HG03439 (cell line): ENCODE measurements around the gene ABHD10.
A peak's percentile ranks its signal among the peaks of the same experiment; 100 is the strongest.

Source experiments
- ATAC-seq: cut with Tn5 transposase; IDR thresholded peaks from one replicate; pipeline ENCODE4 v1.9.1; 2021; ENCODE audit warnings: mild to moderate bottlenecking, moderate library complexity; ENCODE audit not compliant: unreplicated experiment

The ABHD10 gene

DNA sequence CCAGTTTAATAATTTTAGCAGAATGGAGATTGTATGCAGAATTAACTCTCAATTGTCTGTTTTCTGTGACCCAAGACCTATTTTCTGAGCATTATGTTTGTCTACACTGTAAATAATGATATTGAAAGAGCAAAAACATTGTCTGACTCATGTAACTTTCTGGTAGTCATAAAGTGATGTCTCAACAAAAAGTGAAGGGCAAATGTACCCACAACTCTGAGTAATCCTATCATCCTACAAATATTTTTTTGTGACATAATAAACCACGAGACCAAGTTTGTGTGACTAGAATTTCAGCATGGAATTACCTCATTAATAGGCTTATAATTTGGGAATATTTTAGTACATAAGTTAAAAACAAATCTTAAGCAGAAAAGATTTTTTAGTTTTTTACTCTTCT is 15.4 kb upstream of the ABHD10 start:
- no peak for ATAC-seq

DNA sequence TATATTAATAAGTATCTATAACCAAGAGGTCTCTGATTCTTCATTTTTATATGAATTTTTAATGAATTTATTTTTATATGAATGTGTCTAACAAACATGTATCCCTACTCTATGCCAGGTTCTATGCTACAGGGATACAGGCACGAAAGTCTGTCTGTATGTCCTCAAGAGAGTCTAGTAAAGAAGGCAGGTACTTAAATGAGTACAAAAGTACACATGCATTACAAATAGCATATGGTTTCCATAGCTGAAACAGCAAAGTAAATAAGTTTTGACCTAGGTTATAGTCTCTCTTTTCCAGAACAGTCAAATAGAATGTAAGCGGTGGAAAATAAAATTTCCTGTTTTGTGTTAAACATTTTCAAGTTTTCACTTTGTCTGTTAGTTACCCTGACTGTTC is 13.3 kb upstream of the ABHD10 start:
- ATAC-seq = no peak

DNA sequence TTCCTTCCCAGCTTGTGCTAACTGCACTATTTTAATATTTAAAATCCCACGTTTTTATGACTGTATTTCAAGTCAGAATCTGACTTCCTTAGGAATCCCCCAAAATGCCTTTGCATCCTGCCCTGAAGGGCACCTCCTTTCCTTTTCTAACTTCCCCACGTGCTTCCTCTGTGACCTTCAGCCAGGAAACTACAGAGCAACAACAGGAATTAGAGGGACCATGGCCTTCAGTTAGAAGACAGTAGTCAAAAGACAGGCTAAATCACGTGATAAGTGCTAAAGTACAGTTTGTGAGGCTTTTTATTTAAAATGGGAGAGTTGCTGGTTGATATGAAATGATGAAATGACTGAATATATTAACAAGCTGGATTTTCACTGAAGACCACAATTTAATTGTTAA is 11.8 kb upstream of the ABHD10 start:
- no peak for ATAC-seq

DNA sequence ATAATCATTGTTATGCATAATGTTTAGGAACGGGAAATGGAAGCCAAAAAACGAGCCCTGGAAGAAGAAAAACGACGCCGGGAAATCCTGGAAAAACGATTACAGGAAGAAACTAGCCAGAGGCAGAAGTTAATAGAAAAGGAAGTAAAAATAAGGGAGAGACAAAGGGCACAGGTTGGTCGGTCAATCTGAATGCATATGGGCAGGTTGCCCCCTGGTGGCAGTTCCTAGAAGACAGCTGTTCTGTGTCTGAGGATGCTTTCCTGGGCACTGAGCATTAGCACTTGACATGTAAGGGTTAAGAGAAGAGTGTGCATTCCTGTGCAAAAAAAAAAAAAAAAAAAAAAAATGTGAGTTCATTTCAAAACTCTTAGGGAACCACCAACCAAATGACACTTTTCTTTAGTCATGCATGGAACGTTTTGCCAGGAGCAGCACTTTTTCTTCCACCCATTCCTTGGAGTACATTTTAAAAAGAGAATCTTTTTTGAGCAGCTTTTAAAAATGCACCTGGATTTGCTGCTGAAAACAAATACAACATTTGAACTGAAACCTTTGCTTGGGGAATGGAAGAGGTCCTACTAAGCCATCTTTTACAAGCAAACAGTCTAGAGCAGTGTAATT is 11.1 kb upstream of the ABHD10 start:
- peak; percentile 92 for ATAC-seq

DNA sequence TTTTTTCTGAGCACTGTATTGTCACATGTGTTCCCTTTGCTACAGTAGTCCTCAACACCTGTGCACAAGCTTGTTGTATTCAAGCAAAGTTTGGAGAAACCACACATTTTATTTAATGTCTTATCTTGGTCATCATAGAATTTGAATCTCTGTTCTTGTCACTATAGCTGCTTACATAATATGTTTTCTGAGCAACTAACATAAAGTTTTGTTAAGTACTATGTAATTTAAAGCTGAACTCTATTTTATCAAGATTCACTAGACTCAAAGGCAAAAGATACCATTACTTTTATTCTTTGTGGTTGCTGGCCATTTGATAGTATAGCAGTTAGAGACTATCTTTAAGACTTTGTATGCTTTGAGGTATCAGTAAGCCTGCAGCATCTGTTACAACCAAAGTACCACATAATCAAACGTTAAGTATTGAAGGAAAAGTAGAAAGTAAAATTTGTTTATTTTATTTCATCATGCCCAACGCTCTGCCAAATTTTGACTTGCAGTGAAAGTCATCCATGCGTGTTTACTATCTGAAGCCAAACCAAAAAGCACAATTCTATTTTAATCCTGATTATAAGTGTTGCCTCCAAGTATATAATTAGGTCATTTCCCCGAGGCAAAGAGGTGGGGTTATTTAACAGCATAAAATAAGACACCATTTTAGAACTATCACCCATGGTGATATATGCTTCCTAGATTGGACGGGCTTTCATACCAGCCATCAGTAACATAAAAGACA is 10.3 kb upstream of the ABHD10 start:
- ATAC-seq = no peak

DNA sequence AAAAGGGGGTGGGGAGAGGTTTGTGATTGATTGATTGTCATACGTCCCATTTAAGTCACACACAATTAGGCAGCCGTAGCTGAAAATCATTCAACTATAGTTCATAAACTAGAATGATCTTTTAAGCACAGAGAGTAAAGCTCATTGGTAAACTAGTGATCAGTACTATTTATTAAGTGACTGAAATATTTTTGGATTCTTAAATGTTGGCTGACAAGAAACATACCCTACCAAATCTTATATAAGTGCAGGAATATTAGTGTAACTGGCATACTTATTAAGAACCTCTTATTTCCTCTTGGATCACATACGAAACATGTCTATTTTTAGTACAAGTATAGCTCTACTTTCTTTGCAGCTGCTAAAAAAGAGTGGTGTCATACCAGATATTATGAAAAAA is 8.4 kb upstream of the ABHD10 start:
- no peak for ATAC-seq

DNA sequence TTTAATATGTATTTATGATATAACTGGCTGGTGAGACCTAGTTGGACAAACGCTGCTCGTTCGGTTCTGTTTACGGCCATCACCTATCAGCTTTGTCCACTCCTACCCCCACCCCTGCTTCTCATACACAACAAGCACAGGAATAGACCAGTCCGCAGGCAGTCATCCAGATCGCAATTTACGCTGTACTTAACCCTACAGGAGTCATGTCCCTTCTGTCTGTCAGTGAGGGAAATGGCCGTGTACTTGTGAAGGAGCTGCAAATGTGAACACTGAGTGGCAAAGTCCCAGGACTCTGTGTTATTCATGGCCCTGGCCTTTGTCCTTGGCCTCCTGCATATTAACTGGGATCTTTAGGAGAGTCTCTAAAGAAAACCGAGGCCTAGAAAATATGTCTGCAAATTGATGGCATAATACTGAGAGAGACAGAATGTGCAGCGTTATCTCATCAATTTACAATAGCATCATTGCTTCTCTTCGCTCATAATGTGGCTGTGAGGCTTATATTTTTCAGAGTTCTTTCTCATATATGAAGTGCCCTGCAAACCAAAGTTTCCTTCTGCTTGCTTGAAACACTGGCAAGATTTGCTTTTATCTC is 7.2 kb upstream of the ABHD10 start:
- no peak for ATAC-seq

DNA sequence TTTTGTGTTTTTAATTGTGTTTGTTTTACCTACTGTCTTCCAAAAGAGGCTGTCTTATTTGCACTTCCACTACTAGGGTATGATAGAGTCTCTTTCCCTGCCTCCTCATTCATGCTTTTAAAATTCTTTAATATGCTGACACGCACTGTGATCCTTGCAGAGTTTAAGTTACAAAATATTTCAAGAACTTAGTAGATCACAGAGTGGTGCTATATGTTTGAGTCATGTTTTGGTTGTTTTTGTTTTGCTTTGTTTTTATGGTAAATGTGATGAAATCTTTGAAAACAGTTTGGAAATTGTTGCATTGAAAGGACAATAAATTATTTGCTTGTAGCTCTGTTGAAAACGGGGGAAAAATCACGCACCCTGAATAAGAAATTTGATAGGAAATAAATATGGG is 5.9 kb upstream of the ABHD10 start:
- no peak for ATAC-seq

DNA sequence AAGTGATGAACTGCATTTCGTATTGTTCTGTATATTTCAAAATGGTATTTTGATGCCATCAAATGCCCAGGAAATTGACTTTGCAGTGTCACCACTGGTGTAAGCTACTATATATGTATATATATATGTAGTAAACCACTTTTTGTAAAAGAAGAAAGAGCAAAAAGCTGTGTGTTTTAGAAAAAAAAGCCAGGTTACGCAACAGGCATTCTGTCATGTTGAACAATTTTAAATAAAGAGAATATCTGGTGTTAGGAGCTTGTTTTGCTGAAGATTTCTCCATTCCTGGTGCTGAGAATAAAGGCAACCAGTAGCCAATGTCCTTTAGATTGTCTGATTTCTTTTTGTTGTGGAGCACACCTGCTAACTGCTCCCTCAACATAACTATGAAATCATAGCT is 3.7 kb upstream of the ABHD10 start:
- no peak for ATAC-seq

DNA sequence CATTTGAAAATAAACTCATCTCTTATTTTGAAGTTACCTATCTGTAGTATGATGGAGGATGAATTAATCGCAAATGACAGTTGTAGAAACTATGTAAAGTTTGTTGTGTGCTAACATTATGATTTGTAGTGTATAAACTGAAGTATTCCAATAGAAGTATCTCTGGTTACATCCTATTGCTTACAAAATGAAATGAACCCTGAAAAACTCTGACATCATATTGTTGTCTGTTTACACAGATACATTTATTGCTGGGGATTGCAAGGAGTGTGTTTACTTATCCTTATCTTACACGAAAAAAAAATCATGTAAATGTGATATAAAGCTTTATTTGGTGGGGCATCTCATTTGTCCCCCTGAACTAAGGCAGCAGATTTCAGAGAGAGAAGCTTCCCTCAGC is 2.6 kb upstream of the ABHD10 start:
- ATAC-seq = no peak

DNA sequence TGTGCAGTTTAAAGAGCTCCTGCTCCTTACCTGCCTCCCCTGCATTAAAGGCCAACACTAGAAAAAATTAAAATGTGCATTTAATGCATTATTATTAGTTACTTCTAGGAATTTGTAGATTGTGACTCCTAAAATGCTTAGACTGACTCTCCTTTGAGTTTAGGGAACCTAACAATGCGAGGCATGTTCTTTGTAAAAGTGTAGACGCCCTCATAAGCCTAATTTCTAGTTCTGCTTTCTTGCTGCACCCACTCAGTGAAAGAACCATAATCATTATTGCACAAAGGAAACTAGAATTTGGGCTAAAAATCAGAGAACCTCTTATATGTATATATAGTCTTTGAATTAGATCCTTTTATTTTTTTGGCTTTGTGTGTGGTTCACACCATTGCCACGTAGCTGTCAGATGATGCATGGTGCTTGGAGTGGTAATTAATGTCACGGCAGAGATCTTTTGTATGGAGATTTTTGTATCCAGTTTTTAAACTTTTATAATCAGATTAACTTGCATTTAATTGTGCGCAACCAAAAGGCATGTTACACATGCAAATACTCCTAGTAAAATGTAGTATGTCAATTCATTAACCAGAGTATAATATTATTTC is 710 bp downstream of the ABHD10 start:
- ATAC-seq = peak; percentile 40

DNA sequence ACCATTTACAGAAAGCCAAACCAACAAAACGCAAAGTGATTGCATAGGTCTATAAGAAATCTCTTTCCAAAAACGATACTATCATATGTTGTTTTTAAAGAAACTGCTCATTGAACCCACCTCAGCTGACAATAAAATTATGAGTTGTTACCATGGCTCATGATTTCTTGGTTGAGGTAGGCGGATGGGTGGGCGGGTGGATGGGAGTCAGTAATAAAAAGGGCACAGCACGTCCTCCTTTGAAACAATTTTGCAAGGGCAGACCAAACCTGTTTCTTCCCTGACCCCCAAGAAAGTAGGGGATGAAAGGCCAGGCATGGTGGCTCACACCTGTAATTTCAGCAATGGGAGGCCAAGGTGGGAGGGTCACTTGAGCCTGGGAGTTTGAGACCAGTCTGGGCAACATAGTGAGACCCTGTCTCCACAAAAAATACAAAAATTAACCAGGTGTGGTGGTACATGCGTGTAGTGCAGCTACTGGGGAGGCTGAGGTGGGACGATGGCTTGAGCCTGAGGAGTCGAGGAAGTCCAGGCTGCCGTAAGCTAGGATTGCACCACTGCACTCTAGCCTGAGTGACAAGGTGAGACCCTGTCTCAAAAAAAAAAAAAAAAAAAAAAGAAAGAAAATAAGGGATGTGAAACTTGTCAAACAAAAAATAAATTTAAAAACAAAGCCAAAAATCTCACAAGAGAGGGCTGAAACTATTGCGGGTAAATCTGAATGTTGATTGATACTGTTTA is 2.1 kb downstream of the ABHD10 start:
- ATAC-seq = no peak

DNA sequence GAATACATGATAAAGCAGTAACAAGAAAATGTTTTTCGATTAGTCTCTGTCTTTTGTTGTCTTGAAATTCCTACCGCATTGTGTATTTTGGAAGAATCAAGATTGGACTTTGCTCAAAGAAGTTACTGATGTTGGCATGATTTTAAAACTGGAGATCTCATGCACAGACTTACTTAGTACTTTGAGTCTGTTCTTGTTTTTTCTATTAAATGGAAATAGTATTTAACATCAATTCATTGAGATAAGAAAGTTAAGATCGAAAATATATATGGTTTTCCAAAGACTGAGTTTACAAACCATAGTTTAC is 2.6 kb downstream of the ABHD10 start:
- ATAC-seq = no peak

DNA sequence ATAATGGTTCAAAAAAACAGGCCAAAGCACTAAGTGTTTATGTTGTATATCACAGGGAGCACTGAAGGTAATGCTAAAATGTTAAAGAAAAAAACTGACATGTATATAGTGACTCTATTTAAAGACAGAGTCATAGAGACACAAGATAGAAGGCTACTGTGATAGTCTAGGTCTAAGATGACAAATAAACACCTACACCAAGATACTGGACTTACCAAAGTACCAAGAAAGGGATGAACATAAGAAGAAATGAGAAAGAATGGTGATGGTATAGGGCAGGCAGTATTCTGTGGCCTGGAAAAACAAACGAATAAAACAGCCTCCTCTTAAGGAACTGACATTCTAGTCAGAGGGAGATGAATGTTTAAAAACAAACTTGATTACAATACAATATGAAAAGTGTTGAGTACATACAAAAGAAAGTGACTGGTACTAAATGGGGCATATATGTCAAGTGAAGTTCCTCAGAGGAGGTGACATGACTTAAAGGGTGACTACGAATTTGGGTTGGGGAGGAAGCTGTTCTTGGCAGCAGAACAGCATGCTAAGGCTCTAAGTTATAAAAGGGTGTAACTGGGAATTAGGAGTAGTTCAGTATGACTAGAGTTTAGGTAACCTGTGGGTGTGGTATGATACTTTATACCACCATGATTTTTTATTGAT is 5.9 kb downstream of the ABHD10 start:
- ATAC-seq = no peak

DNA sequence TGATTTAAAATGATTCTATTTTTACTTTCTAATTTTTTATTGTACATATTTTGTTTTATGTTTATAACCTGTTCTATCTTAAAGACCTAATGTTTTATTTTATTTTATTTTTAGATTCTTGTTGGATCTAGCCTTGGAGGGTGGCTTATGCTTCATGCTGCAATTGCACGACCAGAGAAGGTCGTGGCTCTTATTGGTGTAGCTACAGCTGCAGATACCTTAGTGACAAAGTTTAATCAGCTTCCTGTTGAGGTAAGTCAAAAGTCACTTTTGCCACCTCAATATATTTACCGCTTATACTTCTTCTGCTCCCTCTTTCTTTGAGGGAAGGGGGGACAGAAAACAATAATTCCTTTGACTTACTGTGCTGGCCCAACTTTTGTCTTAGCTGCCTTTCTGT is 8.0 kb downstream of the ABHD10 start:
- no peak for ATAC-seq

DNA sequence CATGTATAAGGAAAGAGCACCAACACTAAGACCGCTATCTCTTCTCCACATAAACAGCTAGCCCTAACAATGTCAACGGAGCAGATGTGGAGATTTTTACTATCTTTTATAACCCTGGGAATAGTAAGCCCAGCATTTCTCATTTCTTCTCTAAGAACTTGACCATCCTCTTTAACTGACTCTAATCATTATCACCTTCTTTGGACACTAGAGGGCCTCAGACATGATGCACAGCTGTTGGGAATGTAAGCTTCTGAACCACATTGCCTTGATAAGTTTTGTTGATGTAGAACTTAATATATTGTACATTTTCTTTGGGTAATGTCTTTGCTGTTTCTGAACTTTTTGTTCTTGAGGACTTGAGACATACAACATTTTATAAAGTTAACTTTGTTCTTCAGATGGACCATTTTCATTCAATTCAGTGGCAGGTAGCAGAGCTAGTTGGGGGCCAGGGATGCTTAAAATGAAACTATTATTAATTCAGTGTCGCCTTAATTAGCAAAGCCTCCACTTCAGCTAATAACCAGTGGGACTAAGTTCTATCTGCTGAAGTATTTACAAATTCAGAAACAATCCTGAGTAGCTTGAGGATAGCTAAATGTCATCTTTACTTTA is 10.3 kb downstream of the ABHD10 start:
- peak; percentile 82 for ATAC-seq

DNA sequence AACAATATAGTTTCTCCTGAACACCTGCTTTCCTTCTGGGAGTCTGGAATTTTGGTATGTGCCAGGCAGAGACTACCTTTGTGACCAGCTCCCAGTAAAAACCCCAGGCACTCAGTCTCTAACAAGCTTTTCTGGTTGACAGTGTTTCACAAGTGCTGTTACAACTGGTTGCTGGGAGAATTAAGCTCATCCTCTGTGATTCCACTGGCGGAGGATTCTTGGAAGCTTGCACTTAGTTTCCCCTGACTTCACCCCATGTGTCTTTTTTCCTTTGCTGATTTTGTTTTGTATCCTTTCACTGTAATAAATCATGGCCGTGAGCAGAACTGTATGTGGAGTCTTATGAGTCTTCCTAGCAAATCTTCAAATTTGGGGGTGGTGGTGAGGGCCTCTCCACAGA is 14.2 kb downstream of the ABHD10 start:
- ATAC-seq = no peak

DNA sequence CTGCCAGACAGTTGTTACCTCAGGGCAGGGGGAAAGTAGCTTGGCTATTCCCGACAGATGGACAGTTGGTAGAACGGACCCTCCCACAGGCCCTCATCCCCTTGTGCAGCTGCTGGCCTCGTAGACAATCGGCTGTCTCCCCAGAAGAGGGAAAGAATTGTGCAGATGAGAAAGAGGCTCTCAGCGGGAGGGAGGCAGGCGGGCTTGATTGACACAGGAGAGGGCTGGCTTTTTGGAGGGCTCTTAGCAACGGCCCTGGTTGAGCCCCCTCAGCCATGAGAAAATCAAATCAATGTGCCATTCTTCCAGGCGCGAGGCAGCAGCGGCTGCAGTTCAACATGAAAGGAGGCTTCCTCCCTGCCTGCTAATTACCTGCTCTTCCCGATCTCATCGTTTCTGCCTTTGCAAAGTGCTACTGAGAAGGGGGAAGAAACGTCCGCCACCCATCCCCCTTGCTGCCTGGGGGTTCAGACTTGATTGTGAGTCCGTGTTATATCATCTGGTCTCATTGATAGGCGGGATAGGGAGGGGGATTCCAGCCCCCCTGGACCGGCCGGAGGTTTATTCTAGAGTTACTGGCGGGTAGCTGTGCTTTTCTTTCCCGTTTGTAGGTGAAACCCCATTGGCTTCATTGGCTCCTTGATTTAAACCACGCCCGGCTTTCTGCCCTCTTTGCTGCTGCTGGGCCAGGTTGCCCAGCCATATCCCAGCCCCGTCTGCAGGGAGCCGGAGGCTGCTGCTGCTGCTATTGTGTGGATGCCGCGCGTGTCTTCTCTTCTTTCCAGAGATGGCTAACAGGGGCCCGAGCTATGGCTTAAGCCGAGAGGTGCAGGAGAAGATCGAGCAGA is 20.0 kb downstream of the ABHD10 start, which contains the start of gene TAGLN3:
Gene TAGLN3 (plus strand): TSS at position 287 of the 848 bp plus-strand sequence. CDS start 501 bp downstream, at position 788.
- no peak for ATAC-seq

DNA sequence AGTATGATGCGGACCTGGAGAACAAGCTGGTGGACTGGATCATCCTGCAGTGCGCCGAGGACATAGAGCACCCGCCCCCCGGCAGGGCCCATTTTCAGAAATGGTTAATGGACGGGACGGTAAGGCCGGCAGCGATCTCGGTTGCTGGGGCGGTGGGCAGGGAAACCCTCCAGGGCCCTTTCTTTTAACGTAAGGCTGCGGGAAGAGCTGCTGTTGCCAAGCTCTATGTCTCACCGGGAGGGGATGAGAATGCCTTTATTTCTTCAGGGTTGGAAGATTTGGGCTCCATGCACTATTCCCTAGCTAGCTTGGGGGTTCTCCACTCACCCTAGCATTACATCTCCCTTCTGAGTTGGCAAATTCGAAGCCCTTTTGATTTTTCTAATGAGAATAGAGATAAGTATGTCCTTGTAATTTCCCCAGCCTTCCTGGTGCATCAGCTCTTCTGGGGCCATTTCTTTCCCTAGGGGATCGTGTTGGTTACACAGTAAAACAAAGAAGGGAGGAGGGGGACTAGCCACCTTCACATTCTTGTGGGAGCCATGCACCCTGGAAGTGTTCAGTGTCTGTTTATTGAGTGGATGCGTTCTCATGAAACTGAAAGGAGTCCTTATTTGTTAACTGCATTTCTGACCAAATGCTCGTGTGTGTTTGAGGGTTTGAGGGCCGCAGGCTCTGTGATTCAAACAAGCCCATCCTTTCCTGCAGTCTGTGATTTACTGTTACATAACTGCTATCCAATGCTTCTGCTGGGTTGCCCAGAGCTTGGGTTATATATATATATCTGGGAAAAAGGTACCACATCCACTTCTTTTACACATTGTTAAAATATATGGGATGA is 20.9 kb downstream of the ABHD10 start:
- ATAC-seq = no peak
